GM15510 (cell line): ENCODE data around the gene CST3.

Source experiments
- POLR2A ChIP-seq: IDR thresholded peaks from 3 replicates; pipeline ENCODE4 v1.6.1; 2011; ENCODE audit warnings: borderline replicate concordance; ENCODE audit not compliant: insufficient read length; ENCODE audit errors: extremely low read depth

CST3 gene

DNA sequence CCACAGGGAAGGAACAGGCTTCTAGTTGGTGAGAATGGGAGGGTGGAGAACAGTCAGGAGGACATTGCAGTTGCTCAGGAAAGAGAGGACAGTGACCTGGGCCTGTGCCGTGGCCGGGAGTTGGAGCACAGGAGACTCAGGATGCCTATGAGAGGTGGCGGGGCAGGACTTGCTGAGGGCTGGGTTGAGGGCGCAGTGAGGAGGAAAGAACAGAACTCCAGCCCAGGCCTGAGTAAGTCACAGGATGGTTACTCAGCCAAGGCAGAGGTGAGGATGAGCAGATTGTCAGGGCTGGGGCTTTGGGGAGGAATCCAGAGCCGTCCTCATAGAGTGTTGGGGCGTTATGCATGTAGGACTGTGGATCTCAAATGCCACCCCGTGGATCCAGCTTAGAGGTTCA, 29.9 kb upstream of the CST3 start:
- TF ChIP-seq POLR2A = no peak

DNA sequence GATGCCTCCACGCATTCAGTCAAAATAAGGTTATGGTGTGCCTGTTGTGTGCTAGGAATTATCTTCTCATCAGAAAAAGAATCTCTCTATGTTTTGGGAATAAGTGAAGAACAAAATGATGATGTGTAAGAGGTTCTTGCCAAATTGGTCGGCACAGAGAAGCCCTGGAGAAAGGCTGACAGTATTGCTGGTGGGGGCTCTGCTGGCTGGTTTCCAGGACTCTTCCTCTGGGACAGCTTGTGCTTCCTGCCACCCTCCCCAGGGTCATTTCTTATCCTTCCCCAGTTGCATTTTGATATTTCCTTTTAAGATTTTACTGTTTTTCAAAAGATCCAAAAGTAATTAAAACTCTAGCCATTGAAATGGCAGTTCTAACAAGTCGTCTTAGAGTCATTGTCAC, 28.9 kb upstream of the CST3 start:
- no peak for TF ChIP-seq POLR2A

DNA sequence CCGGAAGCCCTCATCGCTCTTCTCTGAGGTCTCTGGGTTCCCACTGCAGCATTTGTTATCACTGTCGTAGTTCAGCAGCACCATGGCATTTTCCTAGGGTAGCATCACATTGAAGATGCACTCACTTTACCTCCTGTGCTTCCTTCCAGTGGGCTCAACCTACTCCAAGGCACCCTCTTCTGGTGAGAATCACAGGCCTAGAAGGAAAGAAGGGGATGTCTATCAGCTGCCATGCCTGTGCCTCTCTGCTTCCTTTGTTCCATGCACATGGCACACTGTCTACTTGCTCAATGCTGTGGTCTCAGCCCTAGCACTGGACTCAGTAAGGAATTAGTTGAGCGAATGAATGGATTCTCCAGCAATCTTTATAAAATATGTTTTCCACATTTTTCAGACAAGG, 28.4 kb upstream of the CST3 start:
- no peak for TF ChIP-seq POLR2A

GRCh38 chr20:23664954-23665353, 27.2 kb upstream of the CST3 start:
- TF ChIP-seq POLR2A = no peak

- no peak for TF ChIP-seq POLR2A
Observed at GRCh38 chr20:23663180-23663579, 25.4 kb upstream of the CST3 start.

DNA sequence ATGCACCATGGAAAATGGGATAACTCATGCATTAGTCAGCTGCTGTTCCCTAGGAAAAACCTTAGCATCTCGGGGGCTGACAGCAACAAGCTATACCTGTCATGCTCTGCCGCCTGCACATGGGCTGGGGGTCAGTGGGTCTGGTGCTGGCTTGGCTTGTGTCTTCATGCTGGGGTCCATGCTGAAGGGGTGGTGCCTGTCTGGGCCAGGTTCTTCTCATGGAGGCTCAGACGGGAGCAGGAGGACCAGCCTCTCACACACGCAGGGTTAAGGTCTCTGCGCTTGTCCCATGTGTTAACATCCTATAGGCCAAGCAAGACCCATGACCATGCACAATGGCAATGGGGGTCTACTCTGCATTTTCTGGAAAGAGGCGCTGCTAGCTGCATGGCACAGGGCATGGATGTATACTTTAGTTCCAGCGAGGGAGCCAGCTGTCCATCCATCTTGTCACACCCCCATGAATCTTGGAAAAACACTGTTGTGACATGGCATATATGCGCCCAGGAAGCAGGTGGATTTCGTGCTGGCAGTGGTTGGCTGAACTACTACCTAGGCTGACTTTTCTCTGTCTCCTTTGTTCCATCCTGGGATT, 24.6 kb upstream of the CST3 start:
- TF ChIP-seq POLR2A = no peak

GRCh38 chr20:23661002-23661429, 23.3 kb upstream of the CST3 start:
- no peak for TF ChIP-seq POLR2A

DNA sequence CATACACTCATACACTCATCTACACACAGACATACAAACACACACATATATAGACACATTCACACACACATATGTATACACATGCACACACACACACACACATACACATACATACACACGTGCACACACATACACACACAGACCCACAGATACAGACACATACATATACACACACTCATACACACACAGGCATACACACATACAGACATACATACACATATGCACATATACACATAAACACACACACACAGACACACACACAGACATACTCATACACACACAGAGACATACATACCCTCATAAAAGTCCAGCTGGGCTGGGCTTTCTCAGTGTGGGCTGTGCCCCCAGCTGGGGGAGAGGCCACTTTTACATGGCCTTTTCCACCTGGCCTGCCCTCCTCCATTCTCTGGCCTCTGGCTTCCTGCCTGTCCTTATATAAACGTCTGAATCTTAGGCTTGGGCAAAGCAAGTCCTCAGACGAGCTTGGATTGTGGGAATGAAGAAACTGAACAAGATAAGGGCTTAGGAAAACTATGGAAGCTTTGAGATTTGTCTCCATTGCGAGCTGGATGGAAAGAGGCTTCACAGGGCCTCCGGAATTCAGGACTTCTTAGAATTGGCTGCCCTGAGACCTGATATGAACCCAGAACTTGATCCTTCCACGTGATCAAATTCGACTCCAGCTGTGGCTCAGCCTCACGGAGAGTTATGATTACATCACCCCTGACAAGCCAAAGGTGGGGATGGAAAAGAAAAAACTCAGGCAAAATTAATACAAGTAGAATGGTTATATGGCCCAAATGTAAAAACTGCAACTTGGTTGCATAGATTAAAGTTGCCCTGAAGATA, 22.5 kb upstream of the CST3 start:
- no peak for TF ChIP-seq POLR2A

DNA sequence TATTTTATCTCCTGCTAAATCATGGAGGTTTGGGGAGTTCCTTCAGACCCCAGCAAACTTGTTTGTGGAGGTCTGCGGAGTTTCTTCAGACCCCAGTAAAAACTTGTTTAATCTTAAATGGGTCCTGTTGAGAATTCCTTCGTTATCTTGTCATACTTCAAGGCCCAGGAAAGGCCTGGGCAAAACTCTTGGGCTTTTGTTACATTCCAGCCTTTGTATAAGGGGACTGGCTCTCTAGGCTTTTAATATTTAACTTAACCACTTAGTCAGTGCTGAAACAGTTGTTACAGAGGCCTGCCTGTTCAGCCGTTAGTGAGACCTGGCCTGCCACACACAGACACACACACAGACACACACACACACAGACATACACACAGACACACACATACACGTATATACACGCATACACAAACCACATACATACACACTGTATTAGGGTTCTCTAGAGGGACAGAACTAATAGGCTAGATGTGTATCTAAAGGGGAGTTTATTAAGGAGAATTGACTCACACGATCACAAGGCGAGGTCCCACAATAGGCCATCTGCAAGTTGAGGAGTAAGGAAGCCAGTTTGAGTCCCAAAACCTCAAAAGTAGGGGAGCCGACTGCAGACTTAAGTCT, 21.3 kb upstream of the CST3 start:
- TF ChIP-seq POLR2A = no peak

DNA sequence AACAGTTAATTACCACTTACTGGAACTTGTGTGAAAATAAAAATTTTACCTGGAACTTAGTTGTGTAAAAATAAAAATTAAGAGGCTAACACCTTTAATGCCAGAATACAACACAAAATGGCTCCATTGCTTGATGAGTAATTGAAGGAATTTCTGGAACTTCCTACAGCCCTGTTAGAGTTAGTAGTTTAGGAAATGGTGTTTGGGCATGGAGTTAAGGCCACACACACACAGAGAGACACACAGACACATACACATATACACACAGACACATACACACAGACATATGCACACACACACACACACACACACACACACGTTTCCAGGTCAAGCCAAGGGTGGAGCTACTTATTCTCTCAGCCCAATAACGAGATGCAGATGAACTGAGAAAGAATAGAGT, 20.6 kb upstream of the CST3 start:
- TF ChIP-seq POLR2A = no peak

- TF ChIP-seq POLR2A = no peak
Observed at GRCh38 chr20:23657202-23657601, 19.4 kb upstream of the CST3 start.

GRCh38 chr20:23656372-23656771, 18.6 kb upstream of the CST3 start:
- TF ChIP-seq POLR2A = no peak

- TF ChIP-seq POLR2A = no peak
Observed at GRCh38 chr20:23655491-23656211, 17.9 kb upstream of the CST3 start.

GRCh38 chr20:23654717-23655116, 17.0 kb upstream of the CST3 start:
- no peak for TF ChIP-seq POLR2A

DNA sequence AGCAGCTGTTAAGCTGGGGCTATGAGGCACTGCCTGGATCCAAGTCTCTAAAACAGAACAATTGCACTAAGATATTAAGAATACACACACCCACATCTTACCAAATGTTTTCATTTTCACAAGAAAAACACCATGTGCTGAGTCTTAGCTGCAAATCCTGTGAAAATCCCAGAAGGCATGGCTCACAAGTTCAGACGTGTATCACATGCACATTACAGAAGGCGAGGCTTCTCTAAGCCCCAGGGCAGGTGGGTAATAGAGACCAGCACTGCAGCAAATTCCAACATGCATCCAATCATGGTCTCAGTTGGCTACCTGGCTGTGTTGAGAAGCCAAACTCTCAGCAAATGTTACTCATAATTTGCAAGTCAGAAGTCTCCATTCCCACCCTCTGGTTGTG, 16.2 kb upstream of the CST3 start:
- TF ChIP-seq POLR2A = no peak
